IMR-90 (cell line): Measurements from ENCODE around the gene DYNC1H1. TPM values are rescaled to one million over a fixed set of nuclear protein-coding genes. Genes with fewer than 3 reads are reported as not detected.

Experiments used
- ATAC-seq: fragments of 200-7000 bp; cut with Tn5 transposase; 2 replicates; pipeline ENCODE4 v1.9.1; 2020; ENCODE audit warnings: low read depth, mild to moderate bottlenecking, moderate library complexity
- BruUV-seq: library from RNA; stranded (reverse); fragments of 400-500 nt; replicated peaks from 2 replicates; lab custom pipeline; 2021; lab: Mats Ljungman, UMichigan
- CTCF ChIA-PET: fragments of 300-600 bp; formaldehyde crosslinking; extraction: SDS; loops from one replicate; lab custom pipeline; 2021; ENCODE audit warnings: antibody characterized with exemption; lab: Yijun Ruan, JAX
- POLR2A ChIA-PET: fragments of 300-600 bp; sonication (Branson Sonifier 250); formaldehyde crosslinking; loops from one replicate; lab custom pipeline; 2022; ENCODE audit warnings: antibody characterized with exemption; ENCODE audit not compliant: unreplicated experiment; lab: Charles Lee
- DNase-seq: peaks from one replicate; pipeline ENCODE4 v3.0.0; 2013
- H2AFZ ChIP-seq: replicated peaks from 2 replicates; pipeline ENCODE3; 2013; ENCODE audit warnings: low read length, mild to moderate bottlenecking; ENCODE audit not compliant: poor library complexity
- H2AK5ac ChIP-seq: 2 replicates; pipeline ENCODE4 v1.6.1; 2013; ENCODE audit warnings: low read depth, low read length, inconsistent platforms
- H2AK9ac ChIP-seq: replicated peaks from 2 replicates; pipeline ENCODE3; 2013; ENCODE audit warnings: mild to moderate bottlenecking, low read depth, low read length, moderate library complexity; ENCODE audit not compliant: poor library complexity
- H2BK120ac ChIP-seq: 2 replicates; pipeline ENCODE4 v1.6.1; 2013; ENCODE audit warnings: low read depth, low read length, inconsistent platforms
- H2BK15ac ChIP-seq: 3 replicates; pipeline ENCODE4 v1.6.1; 2013; ENCODE audit warnings: low read depth, low read length, inconsistent platforms
- H2BK20ac ChIP-seq: 2 replicates; pipeline ENCODE4 v1.6.1; 2013; ENCODE audit warnings: low read depth, mild to moderate bottlenecking, inconsistent platforms, low read length, moderate library complexity
- H2BK5ac ChIP-seq: 2 replicates; pipeline ENCODE4 v1.6.1; 2013; ENCODE audit warnings: mild to moderate bottlenecking, low read depth, low read length, inconsistent platforms; ENCODE audit not compliant: poor library complexity, severe bottlenecking
- H3K14ac ChIP-seq: replicated peaks from 2 replicates; pipeline ENCODE4 v1.6.1; 2013; ENCODE audit warnings: low read depth, low read length, inconsistent platforms
- H3K18ac ChIP-seq: 2 replicates; pipeline ENCODE4 v1.6.1; 2013; ENCODE audit warnings: low read depth, low read length, control low read depth
- H3K23ac ChIP-seq: 2 replicates; pipeline ENCODE4 v1.6.1; 2013; ENCODE audit warnings: low read depth, low read length, inconsistent platforms
- H3K27ac ChIP-seq: 2 replicates; pipeline ENCODE4 v1.5.1; 2013; ENCODE audit warnings: mild to moderate bottlenecking, control low read depth, low read length; ENCODE audit not compliant: insufficient read depth
- H3K27me3 ChIP-seq: 2 replicates; pipeline ENCODE4 v1.6.1; 2013; ENCODE audit warnings: low read length; ENCODE audit not compliant: control insufficient read depth, insufficient read depth
- H3K36me3 ChIP-seq: 2 replicates; pipeline ENCODE4 v1.6.1; 2013; ENCODE audit warnings: low read length, mixed read lengths; ENCODE audit not compliant: control insufficient read depth, insufficient read depth
- H3K4ac ChIP-seq: 2 replicates; pipeline ENCODE4 v1.6.1; 2013; ENCODE audit warnings: low read depth, low read length, inconsistent platforms
- H3K4me1 ChIP-seq: 2 replicates; pipeline ENCODE4 v1.6.1; 2013; ENCODE audit warnings: low read length, mixed read lengths; ENCODE audit not compliant: control insufficient read depth, insufficient read depth
- H3K4me2 ChIP-seq: 2 replicates; pipeline ENCODE4 v1.6.1; 2013; ENCODE audit warnings: low read depth, mild to moderate bottlenecking, control low read depth, low read length, moderate library complexity
- H3K4me3 ChIP-seq: 2 replicates; pipeline ENCODE4 v1.5.1; 2013; ENCODE audit warnings: low read depth, mild to moderate bottlenecking, control low read depth, low read length, moderate library complexity; ENCODE audit not compliant: insufficient read depth
- H3K56ac ChIP-seq: 2 replicates; pipeline ENCODE4 v1.6.1; 2013; ENCODE audit warnings: low read length, inconsistent platforms; ENCODE audit not compliant: insufficient read depth; ENCODE audit errors: extremely low read depth
- H3K79me1 ChIP-seq, 2 experiments: 2 replicates each; pipeline ENCODE4 v1.6.1; 2013; ENCODE audit warnings: low read length in 2 of 2, inconsistent platforms in 1 of 2, low read depth in 1 of 2
- H3K9ac ChIP-seq: 2 replicates; pipeline ENCODE4 v1.6.1; 2013; ENCODE audit warnings: low read depth, low read length, control low read depth
- H3K9me1 ChIP-seq: 2 replicates; pipeline ENCODE4 v1.6.1; 2013; ENCODE audit warnings: low read length, inconsistent platforms; ENCODE audit not compliant: insufficient read depth
- H3K9me3 ChIP-seq: 2 replicates; pipeline ENCODE4 v1.6.1; 2013; ENCODE audit warnings: low read length; ENCODE audit not compliant: control insufficient read depth, insufficient read depth
- H4K20me1 ChIP-seq: 2 replicates; pipeline ENCODE4 v1.6.1; 2013; ENCODE audit warnings: low read length, inconsistent platforms; ENCODE audit not compliant: insufficient read depth
- H4K5ac ChIP-seq: 2 replicates; pipeline ENCODE4 v1.6.1; 2013; ENCODE audit warnings: mild to moderate bottlenecking, low read depth, low read length, control low read depth
- H4K8ac ChIP-seq, 2 experiments: 2 replicates each; pipeline ENCODE4 v1.6.1; 2013; ENCODE audit warnings: low read depth in 2 of 2, low read length in 2 of 2, control low read depth in 1 of 2, inconsistent platforms in 1 of 2
- H4K91ac ChIP-seq: 2 replicates; pipeline ENCODE4 v1.6.1; 2013; ENCODE audit warnings: low read depth, low read length, inconsistent platforms; ENCODE audit not compliant: insufficient read depth
- BHLHE40 ChIP-seq: fragments of 150-350 bp; IDR thresholded peaks from 2 replicates; pipeline ENCODE4 v1.6.1; 2016; ENCODE audit warnings: mild to moderate bottlenecking, low read depth, low read length
- MAFK ChIP-seq: IDR thresholded peaks from 2 replicates; pipeline ENCODE4 v1.6.1; 2012; ENCODE audit warnings: low read depth, low read length, improper control_type of control experiment
- RFX5 ChIP-seq: IDR thresholded peaks from 2 replicates; pipeline ENCODE4 v1.8.0; 2012; ENCODE audit warnings: low read depth, mild to moderate bottlenecking, low read length, moderate library complexity
- SMC3 ChIP-seq: fragments of 150-350 bp; IDR thresholded peaks from 2 replicates; pipeline ENCODE4 v1.6.1; 2016; ENCODE audit warnings: low read depth, mild to moderate bottlenecking, antibody characterized with exemption, low read length, moderate library complexity
- WGBS, 2 experiments: methylation state at CpG; one replicate each; pipeline versions ENCODE4 v1.1.5 to v1.1.7; 2013; ENCODE audit warnings: missing lambda C conversion rate in 2 of 2; ENCODE audit not compliant: insufficient read length in 1 of 2; ENCODE audit errors: extremely low coverage in 2 of 2; 5-methylcytosine and 5-hydroxymethylcytosine counted together
- dilution Hi-C: fragments of 300-500 bp; cut with HindIII; formaldehyde crosslinking; loops from one replicate; pipeline ENCODE4 v1.14.3; 2018; ENCODE audit warnings: low sequenced_read_pairs; ENCODE audit not compliant: unreplicated experiment
- in situ Hi-C: fragments of 300-500 bp; cut with MboI; formaldehyde crosslinking; loops from 3 replicates; pipeline ENCODE4 v1.14.3; 2019; ENCODE audit warnings: low sequenced_read_pairs, inconsistent platforms, mixed read lengths
- intact Hi-C: fragments of 100-400 bp; cut with micrococcal nuclease; formaldehyde crosslinking; loops from 2 replicates; pipeline ENCODE4 v1.10.0; 2022
- polyA plus RNA-seq, 3 experiments: library from polyadenylated mRNA; depleted of rRNA; stranded (reverse); fragments of >200 nt; gene quantifications; 2 replicates each; pipeline ENCODE4 v1.2.3, GENCODE V29; 2012; ENCODE audit warnings: low replicate concordance in 1 of 3
- total RNA-seq: library from RNA; depleted of rRNA; stranded (reverse); fragments of >200 nt; gene quantifications from 2 replicates; pipeline ENCODE4 v1.2.3, GENCODE V29; 2012
- TF ChIP-seq, protein P1 (sequence below): fragments of 150-350 bp; IDR thresholded peaks from 2 replicates; pipeline ENCODE4 v1.6.1; 2017; ENCODE audit warnings: mild to moderate bottlenecking, antibody characterized with exemption, low read length, low read depth

The DYNC1H1 gene
- total and polyA plus RNA-seq, 2 of the 4 experiments (the other 2 are of a cell fraction): 240 to 670 TPM

DNA sequence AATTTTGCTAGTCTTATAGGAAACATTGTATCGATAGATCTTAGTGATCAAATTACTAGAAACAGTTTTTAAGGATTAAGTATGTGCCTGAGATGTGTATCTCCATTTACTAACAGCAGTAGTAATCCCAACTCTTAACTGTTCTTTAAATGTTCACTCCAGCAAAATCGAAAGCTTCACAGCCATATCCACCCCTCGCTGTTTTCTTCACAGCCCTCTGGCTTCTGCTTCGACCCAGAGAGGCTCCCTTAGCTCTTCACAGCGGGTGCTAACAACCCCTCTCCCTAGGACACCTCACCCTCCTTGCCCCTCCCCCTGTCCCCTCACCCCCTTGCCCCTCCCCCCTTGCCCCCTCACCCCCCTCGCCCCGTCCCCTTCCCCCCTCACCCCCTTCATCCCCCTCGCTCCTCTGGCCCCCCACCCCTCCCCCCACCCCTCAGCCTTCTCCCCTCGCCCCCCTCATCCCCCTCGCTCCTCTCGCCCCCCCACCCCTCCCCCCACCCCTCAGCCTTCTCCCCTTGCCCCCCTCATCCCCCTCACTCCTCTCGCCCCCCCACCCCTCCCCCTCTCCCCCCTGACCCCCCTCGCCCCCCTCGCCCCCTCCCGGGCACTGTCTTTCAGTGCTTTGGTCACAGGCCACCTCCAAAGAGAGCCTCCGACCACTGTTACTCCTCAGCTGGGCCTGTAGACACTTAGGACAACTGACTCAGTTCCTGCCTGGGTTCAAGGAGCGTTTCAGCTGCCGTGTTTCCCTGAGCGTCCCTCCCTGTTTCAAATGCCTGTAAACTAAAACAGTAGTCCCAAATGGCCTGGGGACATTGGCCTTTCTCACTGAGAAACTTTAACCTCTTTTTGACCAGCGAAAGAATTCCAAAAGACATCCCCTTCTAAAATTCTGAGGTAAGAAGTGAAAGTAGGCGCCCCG is 46.0 kb upstream of the DYNC1H1 start:
- CTCF ChIA-PET: interaction anchor here (0.5 kb wide), 1 partner anchor 42 kb away, joined by 6 read pairs; no protein-coding TSS in a partner anchor
- in situ Hi-C loops: no loop called here
- Histone ChIP-seq H2BK5ac (no peak overlapping the region), H3K4ac (no peak overlapping the region), H3K56ac (no peak overlapping the region), H3K36me3 (peaks cover 15% of the 10 kb centered on the region), H3K14ac (no peak overlapping the region), H4K20me1 (no peaks in the 10 kb centered on the region), H3K27ac (no peak overlapping the region), H3K4me2 (no peak overlapping the region), H3K4me1 (no peaks in the 10 kb centered on the region), H2AK9ac (no peak overlapping the region), H2BK15ac (no peak overlapping the region), H3K79me1 (peaks cover 0 to 13% of the 10 kb centered on the region in 2 experiments; a peak in 1 of 4 replicates), H3K27me3 (no peaks in the 10 kb centered on the region), H3K4me3 (no peak overlapping the region), H4K5ac (no peak overlapping the region), H2BK120ac (no peak overlapping the region), H3K9me1 (no peaks in the 10 kb centered on the region; the same call in 1 of the 2 replicates), H4K8ac (peak overlapping the region in 1 of 2 experiments; percentile 2; a peak in 1 of 4 replicates), H2AK5ac (no peak overlapping the region), H3K9me3 (no peaks in the 10 kb centered on the region), H3K23ac (no peak overlapping the region), H3K18ac (no peak overlapping the region), H3K9ac (no peak overlapping the region), H4K91ac (no peak overlapping the region), H2BK20ac (no peak overlapping the region), H2AFZ (no peak overlapping the region)
- intact Hi-C loops: no loop called here
- no TSS peak for BruUV-seq
- POLR2A ChIA-PET: no interaction called here
- ATAC-seq: no peak
- TF ChIP-seq RFX5 (no peak), SMC3 (no peak), BHLHE40 (no peak), MAFK (no peak)
- TF ChIP-seq, protein P1, sequence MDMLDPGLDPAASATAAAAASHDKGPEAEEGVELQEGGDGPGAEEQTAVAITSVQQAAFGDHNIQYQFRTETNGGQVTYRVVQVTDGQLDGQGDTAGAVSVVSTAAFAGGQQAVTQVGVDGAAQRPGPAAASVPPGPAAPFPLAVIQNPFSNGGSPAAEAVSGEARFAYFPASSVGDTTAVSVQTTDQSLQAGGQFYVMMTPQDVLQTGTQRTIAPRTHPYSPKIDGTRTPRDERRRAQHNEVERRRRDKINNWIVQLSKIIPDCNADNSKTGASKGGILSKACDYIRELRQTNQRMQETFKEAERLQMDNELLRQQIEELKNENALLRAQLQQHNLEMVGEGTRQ: no peak
- dilution Hi-C loops: no loop called here
- no peak for DNase-seq
- 66% methylated on average over 5 of the region's 22 CpGs; no CpG with 5 or more reads in 1 of the 2 experiments for WGBS, 2 experiments
